ENCODE data around the gene SATB2.

SATB2 gene

DNA sequence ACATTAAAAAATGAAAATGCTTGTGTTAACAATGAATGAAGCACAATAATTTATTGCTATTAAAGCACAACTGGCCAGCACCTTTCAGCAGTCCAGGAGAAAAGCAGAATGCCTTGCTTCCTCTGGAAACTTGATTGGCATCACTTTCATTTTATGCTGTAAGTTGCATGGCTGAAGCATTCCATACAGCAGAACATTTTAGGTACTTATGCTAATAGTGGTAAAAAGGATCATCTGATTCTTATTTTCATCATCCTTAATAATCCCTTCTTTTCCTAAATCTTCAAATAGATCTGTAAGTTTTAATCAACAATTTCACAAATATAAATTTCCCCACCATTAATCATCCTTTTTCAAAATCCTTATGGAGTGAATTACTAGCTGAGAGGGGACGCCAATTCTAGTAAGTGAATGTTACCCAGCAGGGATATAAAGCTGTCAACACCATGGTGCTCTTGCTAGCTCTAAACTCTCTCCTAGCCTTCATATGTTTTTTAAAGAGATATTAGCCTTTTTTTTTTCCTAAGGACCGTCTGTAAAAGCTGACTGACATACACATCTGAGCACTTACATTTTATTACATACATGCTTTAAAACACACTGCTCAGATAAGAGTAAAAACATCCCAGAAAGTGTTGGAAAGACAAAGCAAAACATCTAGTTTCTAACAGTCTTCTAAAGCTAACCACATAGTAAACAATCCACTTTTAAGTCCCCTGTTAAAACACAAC, 5.3 kb downstream of the SATB2 start:
- DNase-seq: no peak

- DNase-seq: no peak
Measured at GRCh38 chr2:199449956-199450355, 7.8 kb downstream of the SATB2 start.

GRCh38 chr2:199449455-199449854, 8.3 kb downstream of the SATB2 start:
- no peak for DNase-seq

GRCh38 chr2:199446996-199447576, 10.7 kb downstream of the SATB2 start:
- DNase-seq: no peak

- no peak for DNase-seq
Measured at GRCh38 chr2:199444749-199445148, 13.0 kb downstream of the SATB2 start.

- no peak for DNase-seq
Measured at GRCh38 chr2:199443589-199444130, 14.1 kb downstream of the SATB2 start.

DNA sequence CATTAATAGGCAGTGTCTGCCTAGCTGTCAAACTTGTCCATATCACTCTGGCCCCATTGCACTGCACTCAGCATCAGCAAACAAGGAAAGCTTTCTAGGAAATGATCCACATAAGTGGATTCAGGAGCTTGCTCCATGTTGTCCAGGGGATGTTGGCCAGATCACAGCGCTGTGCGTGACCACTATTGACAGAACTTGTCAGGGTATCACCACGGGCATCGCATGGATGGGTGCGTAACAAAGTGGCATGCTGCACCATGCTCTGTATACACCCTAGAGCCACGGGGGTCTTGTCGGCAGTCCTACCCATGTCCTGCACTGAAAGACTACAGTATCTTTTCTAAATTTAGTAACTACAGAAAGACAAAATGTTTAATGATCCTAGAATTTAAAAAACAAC, 15.6 kb downstream of the SATB2 start:
- no peak for DNase-seq

DNA sequence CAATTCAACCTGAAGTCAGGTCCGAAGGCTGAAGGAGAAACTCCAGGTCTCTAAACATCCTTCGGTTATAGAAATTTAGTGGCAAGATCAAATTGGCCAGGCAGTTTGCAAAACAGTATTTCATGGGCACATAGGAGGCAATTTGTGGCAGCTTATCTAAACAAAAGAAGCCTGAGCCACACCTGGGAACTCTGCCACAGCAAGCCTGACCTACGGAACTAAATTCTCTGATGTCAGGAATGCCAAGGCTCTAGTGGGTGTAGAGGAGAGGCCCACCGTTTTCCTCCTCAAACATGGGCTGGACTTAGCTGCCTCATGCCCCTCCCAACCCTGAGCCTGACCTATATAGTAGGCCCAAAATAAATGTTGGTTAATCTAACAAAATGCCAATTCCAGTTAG, 16.0 kb downstream of the SATB2 start:
- no peak for DNase-seq

- no peak for DNase-seq
Measured at GRCh38 chr2:199440118-199440517, 17.6 kb downstream of the SATB2 start.

DNA sequence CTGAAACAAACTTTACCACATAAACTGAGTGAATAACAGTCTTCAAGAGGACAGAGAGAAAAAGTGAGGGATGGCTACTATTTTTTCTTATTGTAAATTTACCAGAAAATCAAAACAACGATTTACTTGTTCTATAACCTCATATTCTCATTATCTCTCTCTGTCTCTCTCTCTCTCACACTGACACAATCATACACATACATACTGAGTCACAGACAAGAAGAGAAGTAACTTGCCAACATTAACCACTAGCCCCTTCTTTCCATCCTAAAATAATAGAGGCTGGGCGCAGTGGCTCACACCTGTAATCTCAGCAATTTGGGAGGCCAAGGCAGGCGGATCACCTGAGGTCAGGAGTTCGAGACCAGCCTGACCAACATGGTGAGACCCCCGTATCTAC, 18.2 kb downstream of the SATB2 start:
- no peak for DNase-seq

GRCh38 chr2:199439066-199439465, 18.7 kb downstream of the SATB2 start:
- DNase-seq: no peak

DNA sequence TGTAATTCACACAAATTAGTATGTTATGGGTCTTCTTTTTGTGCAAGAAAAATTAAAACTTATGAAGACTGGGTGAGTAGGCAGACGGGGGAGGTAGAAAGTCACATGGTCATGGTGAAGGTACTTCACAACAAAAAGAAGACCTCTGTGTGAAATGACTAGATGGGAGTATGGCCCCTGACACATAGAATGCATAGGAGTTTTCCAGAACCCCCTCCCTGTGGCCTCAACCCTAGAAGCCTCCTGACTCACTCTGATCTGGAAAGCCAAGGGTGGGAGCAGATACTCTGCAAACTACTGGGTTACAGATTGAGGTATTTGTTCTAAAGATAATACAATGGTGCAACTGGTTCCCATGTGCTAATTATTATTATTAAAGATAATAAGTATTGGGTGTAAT, 23.2 kb downstream of the SATB2 start:
- no peak for DNase-seq

GRCh38 chr2:199433204-199433832, 24.4 kb downstream of the SATB2 start:
- DNase-seq: no peak

DNA sequence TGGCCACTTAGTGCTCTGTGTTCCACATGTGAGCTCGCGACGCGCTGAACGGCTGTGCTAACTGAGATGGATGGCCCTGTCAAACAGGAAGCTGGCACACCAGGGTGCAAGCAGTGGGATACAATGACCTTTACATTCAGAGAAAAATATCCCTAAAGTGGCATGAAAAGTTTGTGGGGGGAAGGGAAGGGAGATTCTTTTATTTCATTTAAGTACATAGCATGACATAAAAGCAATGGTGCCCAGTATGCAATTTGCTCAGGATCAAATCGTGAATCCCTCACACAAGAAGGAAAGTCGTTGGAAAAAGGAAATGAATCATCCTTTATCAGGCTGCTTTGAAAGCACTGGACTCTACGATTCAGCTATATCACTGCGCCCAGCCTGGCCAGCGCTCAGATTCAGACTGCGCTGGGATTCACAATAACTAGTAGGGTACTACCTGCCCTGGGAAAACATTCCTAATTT, 26.0 kb downstream of the SATB2 start:
- no peak for DNase-seq

DNA sequence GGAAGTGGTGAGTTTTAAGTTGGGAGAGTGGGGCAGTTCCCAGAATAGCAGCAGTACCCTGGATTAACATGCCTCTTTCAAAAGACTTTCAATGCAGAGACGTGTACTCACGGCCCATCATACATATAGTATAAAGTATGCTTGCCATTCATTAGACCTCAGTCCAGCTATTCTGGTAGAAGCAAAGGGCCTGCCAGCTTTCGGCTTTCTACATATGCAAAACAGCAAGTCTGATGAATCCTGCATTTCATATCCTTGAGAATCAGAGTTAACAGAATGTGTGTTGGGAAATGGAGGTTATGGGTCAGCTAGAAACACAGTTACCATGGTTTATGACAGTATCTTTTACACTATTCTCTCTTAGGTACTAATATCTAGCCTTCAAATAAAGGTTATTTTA, 27.5 kb downstream of the SATB2 start:
- no peak for DNase-seq

DNA sequence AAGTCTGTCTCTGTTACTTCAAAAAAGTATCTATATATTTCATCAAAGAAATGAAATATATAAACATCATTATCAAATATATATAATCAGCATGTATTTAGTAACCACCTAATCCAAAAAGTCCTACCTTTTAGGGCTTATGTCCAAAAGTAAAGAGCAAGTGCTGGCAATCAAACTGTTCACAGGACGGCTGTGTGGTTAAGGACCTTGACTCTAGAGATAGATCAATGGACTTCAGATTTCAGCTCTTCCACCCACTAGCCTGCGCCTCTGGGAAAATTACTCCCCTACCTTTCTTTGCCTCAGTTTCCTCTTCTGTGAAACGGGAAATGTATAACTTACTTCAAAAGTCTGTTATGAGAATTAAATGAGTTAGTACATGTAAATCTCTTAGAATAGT, 29.4 kb downstream of the SATB2 start:
- DNase-seq: no peak

- DNase-seq: no peak
Measured at GRCh38 chr2:199424160-199424559, 33.6 kb downstream of the SATB2 start.

DNA sequence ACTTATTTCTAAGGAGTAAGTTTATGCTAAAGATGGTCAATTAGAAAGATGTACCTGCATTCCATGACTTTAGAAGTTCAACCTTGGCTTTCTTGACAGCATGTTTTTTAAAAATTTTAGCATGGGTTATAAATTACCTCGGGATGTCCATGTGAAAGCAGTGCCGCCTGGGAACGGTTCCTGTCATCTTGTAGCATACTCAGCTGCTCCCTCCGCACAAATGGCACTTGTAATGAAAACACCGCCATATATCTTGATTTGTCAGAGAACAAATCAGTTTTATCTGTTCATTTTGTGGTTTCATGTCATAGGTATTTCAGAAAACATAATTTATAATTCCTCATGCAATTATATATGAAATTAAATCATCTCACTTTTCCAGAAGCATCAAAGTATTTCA, 38.3 kb downstream of the SATB2 start:
- DNase-seq: no peak

GRCh38 chr2:199414465-199414864, 43.3 kb downstream of the SATB2 start:
- no peak for DNase-seq

GRCh38 chr2:199414001-199414400, 43.7 kb downstream of the SATB2 start:
- DNase-seq: no peak

DNA sequence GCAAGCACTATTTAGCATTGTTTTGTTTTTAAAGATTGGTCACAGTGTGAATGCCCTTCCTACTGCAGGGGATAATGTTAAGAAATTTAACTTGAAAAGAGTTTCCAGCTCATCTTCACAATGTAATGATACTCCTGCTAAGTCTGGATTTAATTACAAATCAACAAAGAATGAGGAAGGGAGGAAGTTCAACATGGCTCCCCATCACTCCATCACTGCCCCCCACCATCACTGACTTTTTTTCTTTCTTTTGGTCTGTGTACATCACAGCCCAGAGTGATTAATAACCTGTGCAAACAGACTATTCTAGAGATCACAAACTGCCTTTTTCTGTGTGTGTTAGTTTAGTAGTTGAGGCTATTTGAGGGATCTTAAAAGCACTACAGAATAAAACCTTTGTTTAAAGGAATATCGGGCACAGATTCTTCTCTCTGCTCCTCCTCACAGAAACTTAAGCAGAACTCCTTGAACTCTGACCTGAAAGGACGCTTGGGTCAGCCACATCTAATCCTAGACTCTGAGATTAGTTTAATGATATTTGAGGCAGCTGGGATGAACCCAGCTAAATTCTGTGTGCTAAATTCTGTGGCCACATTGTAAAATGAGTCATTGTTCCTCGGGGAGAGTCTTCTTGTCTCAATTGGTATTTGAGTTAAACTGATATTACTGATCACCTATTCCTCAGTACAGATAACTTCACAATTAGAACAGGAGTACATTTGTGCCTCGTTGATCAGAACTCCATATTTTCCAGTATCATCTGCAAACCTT, 47.8 kb downstream of the SATB2 start:
- no peak for DNase-seq

DNA sequence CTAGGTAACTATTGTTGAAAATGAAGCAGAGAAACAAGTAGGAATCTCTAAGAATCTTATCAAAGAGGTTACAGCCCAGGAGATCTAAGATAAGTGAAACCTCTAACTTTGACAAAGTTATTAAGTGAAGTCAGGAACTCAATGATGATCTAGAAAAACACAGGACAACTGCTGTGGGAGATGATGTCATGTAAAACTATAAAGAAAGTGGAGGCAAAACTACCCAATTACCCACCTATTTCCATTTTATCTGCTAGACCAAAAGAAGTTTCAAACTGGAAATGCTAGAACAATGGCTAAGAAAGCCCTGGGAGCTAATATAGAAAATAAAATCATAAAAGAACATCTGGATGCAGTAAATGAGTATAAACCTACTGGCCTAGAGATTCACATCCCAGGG, 50.3 kb downstream of the SATB2 start:
- no peak for DNase-seq

DNA sequence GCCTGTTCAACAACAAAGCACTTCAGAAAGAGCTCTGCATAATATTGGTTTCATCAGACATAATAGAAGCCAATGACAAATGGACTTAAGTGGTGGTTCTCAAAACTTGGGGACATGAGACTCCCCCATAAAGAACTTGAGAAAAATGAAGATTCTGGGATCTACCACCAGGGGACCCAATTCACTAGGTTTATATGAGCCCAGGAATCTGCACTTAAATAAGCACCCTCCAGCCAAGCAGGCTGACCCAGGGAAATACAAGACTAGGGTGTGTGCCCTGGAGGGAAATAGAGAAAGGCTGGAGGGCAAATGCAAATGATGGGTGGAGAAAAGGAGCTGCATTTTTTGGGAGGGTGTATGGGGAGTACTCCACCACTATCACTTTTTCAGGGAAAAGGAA, 52.5 kb downstream of the SATB2 start:
- no peak for DNase-seq

Data from NCI-H1092 (cell line).